ENCODE data around the gene CEACAM3.
A peak's percentile ranks its signal among the peaks of the same experiment; 100 is the strongest.
"Not testable (repeated sequence)": the region's sequence is repeated elsewhere in the genome, so short reads cannot be mapped to it uniquely, and the experiment has no call there.

The CEACAM3 gene

DNA sequence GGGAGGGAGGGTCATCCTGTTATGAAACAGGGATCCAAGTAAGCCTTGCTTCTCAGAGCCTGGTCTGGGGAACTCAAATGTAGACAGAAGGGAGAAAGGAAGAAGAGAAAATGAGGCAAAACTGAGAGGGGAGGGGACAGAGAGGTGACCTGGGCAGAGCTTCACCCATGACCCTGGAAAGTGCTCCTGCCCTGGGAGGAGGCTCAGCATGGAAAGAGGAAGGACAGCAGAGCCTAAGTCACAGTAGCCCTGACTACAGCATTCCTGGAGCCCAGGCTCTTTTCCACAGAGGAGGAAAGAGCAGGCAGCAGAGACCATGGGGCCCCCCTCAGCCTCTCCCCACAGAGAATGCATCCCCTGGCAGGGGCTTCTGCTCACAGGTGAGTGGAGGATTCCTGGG, at the start of gene CEACAM3:
Gene CEACAM3, plus strand, starts transcription at position 226 of the 400 bp plus-strand sequence. Its CDS starts 91 bp downstream, at position 317.
- Mint-ChIP-seq H3K27ac (no peak within 1 kb of the TSS), H3K4me1 (peaks cover 8% of the 10 kb centered on the region), H3K4me3 (no peak within 1 kb of the TSS), H3K9me3 (no peaks in the 10 kb centered on the region), H3K36me3 (no peaks in the 10 kb centered on the region)
- DNase-seq (ENCODE audit: low spot score in 2 of 2) (no peak), ATAC-seq (no peak)

DNA sequence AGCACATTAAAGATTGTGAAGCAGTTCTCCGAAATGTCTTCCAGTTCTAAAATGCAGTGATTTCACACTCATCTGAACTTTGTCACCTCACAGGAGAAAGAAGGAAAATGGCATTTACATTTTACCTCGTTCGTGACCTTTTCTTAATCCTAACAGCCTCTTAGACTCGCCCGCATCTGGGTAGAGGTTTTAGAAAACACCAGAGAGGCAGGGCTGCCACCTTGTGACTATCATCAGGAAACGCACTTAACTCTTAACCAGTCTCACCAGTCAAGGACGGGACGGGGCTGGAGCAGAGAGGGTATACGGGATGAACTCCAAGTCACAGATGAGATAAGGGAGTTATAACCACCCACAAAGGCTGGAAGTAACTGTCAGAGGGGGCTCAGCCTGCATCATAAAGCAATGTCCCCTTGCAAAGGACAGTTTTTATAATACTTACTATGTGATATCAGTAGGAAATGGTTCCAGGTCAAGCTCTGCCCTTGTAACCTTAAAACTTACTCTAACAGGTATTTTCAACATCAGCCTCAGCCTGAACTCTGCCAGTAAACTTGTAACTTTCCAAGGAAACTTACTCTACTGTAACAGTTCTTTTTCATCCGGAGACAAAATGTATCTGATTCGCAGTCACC, 49.7 kb upstream of the CEACAM3 start:
- ATAC-seq (peak; percentile 77), DNase-seq (ENCODE audit: low spot score in 2 of 2) (peak; percentile 9 to 64)
- no peak overlapping the region for H3K4me3 Mint-ChIP-seq
- H3K9me3 Mint-ChIP-seq: no peaks in the 10 kb centered on the region
- H3K36me3 Mint-ChIP-seq: no peaks in the 10 kb centered on the region
- no peak overlapping the region for H3K27ac Mint-ChIP-seq
- no peaks in the 10 kb centered on the region for H3K4me1 Mint-ChIP-seq

DNA sequence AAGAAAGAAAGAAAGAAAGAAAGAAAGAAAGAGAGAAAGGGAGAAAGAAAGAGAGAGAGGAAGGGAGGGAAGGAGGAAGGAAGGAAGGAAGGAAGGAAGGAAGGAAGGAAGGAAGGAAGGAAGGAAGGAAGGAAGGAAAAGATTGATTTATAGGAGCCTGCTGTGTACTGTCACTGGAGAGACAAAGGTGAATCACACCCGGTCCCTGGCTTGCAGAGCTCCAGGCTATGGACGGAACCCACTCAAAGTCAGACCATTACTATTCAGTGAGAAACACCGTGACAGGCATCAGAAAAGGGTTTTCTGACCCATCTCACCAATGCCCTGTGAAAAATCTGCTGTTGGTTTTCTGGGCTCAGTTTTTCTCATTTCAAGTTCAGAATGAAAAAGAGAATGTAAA, 48.4 kb upstream of the CEACAM3 start:
- ATAC-seq: no peak
- no peak overlapping the region for H3K4me3 Mint-ChIP-seq
- DNase-seq (ENCODE audit: low spot score in 2 of 2): no peak
- no peaks in the 10 kb centered on the region for H3K36me3 Mint-ChIP-seq
- H3K27ac Mint-ChIP-seq: no peak overlapping the region
- H3K9me3 Mint-ChIP-seq: no peaks in the 10 kb centered on the region
- H3K4me1 Mint-ChIP-seq: no peaks in the 10 kb centered on the region

DNA sequence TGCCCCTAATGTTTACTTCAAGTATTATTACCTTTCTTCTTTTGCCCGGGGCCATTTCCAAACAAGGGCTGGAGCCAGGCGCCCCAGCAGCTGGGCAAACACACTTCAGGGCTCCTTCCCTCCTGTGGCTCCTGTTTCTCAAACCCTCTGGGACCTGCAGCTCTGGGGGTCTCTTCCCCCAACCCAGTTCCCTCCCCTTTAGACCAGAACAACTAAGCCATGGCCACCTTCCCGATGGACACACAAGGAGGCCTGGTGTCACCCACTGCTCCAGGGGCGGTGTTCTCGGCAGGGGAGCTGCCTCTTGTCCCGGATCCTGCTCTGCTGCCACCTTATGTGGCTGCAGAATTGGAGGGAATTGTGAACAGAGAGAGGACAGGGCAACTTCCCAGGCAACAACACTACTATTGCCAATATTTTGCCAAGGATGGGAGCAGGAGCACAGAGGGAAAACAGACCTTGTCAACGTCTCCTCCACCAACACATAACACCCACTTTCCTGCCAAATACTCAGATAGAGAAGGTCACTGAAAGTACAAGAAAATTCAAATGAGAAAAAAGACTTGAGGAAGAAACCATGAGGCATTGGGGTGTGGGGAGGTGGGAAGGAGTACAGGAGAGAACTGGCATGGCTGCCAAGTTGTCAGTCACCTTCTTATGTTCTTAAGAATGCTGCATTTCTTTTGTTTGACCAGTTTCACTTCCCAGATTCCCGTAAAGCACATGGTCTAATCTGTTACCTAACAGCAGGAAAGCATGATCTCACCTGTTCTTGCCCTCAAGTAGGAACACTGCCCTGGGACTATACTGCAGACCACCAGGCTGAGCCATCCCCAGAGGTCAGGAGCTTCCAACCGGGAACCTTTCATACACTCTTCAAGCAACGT, 45.9 kb upstream of the CEACAM3 start:
- not testable (repeated sequence) for ATAC-seq; H3K4me1 Mint-ChIP-seq; DNase-seq (ENCODE audit: low spot score in 2 of 2); H3K36me3 Mint-ChIP-seq; H3K4me3 Mint-ChIP-seq; H3K27ac Mint-ChIP-seq; H3K9me3 Mint-ChIP-seq

DNA sequence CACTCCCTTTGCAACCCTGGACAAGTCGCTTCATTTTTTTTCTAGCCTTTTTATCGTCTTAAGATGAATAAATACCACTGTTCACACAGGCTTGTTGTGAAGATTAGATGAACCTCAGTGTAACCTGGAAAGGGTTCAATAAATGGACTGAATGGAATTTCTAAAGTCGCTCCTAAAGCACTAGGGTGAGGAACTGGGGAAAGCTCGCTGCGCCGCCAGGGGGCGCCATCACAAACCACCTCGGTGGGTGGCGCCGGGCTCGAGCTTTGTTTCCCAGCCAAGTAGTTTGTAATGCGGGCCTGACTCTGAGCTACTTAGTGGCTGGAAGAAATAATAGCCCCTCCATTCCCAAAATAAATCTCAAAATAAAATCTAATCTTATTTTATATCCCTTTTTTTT, 43.2 kb upstream of the CEACAM3 start:
- ATAC-seq: peak; percentile 58
- no peak overlapping the region for H3K27ac Mint-ChIP-seq
- H3K4me1 Mint-ChIP-seq: peaks cover 6% of the 10 kb centered on the region
- DNase-seq (ENCODE audit: low spot score in 2 of 2): peak; percentile 64 to 80
- no peaks in the 10 kb centered on the region for H3K36me3 Mint-ChIP-seq
- H3K4me3 Mint-ChIP-seq: no peak overlapping the region
- H3K9me3 Mint-ChIP-seq: no peaks in the 10 kb centered on the region

DNA sequence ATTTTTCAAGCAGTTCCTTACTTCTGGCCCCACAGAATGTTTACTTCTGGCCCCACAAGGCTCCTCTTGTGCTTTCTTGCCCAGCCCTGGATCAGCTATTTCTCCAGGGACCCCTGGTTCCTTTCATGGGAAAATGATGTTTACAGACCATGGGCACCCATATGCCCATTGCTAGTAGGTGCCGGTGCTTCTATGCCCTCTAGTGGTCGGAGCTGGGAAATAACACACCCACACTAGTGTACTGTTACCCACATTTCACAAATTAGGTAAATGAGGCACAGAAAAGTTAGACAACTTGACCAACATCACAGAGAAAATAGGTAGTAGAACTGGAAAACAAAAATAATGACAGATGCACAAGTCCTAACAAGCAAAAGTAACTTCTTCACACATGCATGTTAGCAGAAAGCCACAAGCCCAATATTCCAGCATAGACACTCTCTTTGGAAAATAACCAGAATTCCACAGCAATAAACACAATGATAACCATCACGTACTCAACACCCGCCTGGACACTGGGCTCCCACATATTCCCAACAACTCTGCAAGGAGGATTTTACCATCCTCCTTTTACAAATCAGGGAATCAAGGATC, 42.4 kb upstream of the CEACAM3 start:
- Mint-ChIP-seq H3K27ac (no peak overlapping the region), H3K4me3 (no peak overlapping the region), H3K36me3 (no peaks in the 10 kb centered on the region), H3K9me3 (no peaks in the 10 kb centered on the region), H3K4me1 (peaks cover 6% of the 10 kb centered on the region)
- ATAC-seq (peak; percentile 84), DNase-seq (ENCODE audit: low spot score in 2 of 2) (peak; percentile 58 to 81)

DNA sequence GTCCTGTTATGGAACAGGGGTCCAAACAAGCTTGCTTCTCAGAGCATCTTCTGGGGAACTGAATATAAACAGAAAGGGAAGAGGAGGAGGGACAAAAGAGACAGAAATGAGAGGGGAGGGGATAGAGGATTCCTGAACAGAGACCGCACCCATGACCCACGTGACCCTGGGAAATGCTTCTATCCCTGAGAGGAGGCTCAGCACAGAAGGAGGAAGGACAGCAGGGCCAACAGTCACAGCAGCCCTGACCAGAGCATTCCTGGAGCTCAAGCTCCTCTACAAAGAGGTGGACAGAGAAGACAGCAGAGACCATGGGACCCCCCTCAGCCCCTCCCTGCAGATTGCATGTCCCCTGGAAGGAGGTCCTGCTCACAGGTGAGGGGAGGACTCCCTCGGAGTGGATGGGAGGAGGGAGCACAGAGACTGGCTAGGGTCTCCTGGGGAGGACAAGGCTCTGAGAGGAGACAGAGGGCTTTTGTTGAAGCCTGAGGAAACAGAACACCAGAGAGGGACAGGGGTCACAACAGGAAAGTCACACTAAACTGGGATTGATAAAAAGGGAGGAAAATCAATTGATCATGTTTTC, 41.0 kb upstream of the CEACAM3 start, which contains the start of gene CEACAM6:
Gene CEACAM6, plus strand, starts transcription at position 203 of the 586 bp plus-strand sequence. Its CDS starts 109 bp downstream, at position 312.
- Mint-ChIP-seq H3K4me1 (peaks cover 6% of the 10 kb centered on the region), H3K9me3 (no peaks in the 10 kb centered on the region), H3K27ac (no peak within 1 kb of the TSS), H3K4me3 (no peak within 1 kb of the TSS), H3K36me3 (no peaks in the 10 kb centered on the region)
- DNase-seq (ENCODE audit: low spot score in 2 of 2) (no peak), ATAC-seq (no peak)

DNA sequence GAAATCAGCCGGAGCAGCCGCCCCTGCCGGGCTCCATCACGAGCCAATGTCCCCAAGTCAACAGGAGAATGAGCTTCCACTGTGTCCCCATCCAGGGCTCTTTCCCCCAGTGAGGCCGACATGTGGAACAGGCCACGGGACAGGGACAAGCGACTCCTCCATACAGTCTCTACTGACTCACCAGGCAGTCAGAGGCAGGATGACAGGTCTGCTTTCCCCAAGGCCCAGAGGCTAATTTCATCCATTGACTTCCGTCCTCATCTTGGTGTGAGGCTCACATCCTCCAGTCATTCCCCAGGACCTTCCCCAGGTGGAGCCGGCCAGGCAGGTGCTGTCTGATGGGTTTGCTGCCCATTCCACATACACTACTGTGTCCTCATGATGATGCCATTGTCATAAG, 37.5 kb upstream of the CEACAM3 start:
- Mint-ChIP-seq H3K27ac (no peak overlapping the region), H3K9me3 (no peaks in the 10 kb centered on the region), H3K4me3 (no peak overlapping the region), H3K4me1 (peaks cover 3% of the 10 kb centered on the region), H3K36me3 (no peaks in the 10 kb centered on the region)
- DNase-seq (ENCODE audit: low spot score in 2 of 2) (no peak), ATAC-seq (no peak)

DNA sequence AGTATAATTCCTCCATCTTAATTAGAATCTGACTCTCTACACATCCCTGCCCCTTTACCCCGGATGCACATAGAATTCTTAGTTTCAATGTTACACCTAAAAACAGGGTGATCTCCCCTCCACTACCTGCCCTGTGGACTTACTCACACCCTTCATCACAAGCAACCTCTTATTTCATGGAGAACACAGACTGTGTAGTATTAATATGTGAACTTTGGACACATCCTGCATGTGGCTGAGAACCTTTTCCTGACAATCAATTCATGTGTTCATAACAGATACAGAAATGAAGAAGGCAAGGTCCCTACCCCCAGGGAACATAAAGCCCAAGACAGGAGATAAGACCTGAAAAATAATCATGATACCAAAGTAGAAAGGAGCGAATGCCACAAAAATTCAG, 29.3 kb upstream of the CEACAM3 start:
- DNase-seq (ENCODE audit: low spot score in 2 of 2) (no peak), ATAC-seq (no peak)
- H3K4me1 Mint-ChIP-seq: peaks cover 4% of the 10 kb centered on the region
- no peak overlapping the region for H3K4me3 Mint-ChIP-seq
- no peak overlapping the region for H3K27ac Mint-ChIP-seq
- H3K36me3 Mint-ChIP-seq: no peaks in the 10 kb centered on the region
- H3K9me3 Mint-ChIP-seq: no peaks in the 10 kb centered on the region

DNA sequence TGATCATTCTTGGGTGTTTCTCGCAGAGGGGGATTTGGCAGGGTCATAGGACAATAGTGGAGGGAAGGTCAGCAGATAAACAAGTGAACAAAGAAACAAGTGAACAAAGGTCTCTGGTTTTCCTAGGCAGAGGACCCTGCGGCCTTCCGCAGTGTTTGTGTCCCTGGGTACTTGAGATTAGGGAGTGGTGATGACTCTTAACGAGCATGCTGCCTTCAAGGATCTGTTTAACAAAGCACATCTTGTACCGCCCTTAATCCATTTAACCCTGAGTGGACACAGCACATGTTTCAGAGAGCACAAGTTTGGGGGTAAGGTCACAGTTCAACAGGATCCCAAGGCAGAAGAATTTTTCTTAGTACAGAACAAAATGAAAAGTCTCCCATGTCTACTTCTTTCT, 28.3 kb upstream of the CEACAM3 start:
- not testable (repeated sequence) for H3K27ac Mint-ChIP-seq; DNase-seq (ENCODE audit: low spot score in 2 of 2); H3K4me3 Mint-ChIP-seq; H3K36me3 Mint-ChIP-seq; H3K9me3 Mint-ChIP-seq; H3K4me1 Mint-ChIP-seq; ATAC-seq

DNA sequence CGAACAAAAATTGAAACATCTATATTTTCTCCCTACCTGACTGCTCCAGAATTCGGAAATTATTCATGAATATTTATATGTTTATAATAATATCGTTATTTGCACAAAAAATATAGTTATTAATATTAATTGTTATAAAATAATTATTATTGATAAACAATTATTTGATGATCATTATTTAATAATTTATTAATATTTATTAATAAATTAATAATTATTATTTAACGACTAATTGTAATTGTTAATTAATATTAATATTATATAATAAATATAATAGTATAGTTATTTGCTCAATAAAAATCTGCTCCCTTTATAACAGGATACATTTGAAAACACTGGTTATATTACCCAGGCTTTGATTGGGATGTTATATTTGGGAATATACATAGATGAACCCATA, 26.8 kb upstream of the CEACAM3 start:
- no peak for DNase-seq (ENCODE audit: low spot score in 2 of 2)
- H3K36me3 Mint-ChIP-seq: no peaks in the 10 kb centered on the region

DNA sequence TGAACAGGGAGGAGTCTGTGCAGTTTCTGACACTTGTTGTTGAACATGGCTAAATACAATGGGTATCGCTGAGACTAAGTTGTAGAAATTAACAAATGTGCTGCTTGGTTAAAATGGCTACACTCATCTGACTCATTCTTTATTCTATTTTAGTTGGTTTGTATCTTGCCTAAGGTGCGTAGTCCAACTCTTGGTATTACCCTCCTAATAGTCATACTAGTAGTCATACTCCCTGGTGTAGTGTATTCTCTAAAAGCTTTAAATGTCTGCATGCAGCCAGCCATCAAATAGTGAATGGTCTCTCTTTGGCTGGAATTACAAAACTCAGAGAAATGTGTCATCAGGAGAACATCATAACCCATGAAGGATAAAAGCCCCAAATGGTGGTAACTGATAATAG, 25.0 kb upstream of the CEACAM3 start:
- no peak overlapping the region for H3K4me3 Mint-ChIP-seq
- H3K4me1 Mint-ChIP-seq: peaks cover 23% of the 10 kb centered on the region
- H3K9me3 Mint-ChIP-seq: no peaks in the 10 kb centered on the region
- H3K36me3 Mint-ChIP-seq: no peaks in the 10 kb centered on the region
- DNase-seq (ENCODE audit: low spot score in 2 of 2): no peak
- ATAC-seq: peak; percentile 83
- H3K27ac Mint-ChIP-seq: no peak overlapping the region

More for the DNA sequence above, 26.8 kb upstream of the CEACAM3 start:
- Mint-ChIP-seq H3K4me3 (no peak overlapping the region), H3K9me3 (no peaks in the 10 kb centered on the region), H3K27ac (no peak overlapping the region), H3K4me1 (peaks cover 16% of the 10 kb centered on the region)
- no peak for ATAC-seq

DNA sequence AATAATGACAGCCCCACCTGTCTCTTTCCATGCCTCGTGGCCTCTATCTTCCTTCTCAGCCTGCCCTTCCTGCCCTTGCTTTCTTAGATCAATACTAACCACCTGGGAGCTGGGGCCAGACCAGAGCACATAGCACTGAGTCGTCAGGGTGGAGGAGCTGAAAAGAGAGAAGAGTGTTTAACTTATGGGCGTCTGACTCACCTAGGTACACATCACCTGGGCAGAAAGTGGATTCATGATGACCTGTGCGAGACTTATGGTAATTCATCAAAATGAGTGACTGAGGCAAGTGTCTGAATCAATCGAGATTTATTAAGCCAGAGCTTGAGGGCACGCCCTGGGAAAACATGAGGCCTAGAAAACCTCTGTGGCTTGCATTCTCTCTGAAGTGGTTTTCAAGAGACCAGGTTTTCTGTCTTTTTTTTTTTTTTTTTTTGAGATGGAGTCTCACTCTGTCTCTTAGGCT, 21.8 kb upstream of the CEACAM3 start:
- ATAC-seq (peak; percentile 76), DNase-seq (ENCODE audit: low spot score in 2 of 2) (no peak)
- Mint-ChIP-seq H3K4me3 (no peak overlapping the region), H3K9me3 (no peaks in the 10 kb centered on the region), H3K4me1 (peaks cover 23% of the 10 kb centered on the region), H3K27ac (peak overlapping the region; percentile 26), H3K36me3 (no peaks in the 10 kb centered on the region)

DNA sequence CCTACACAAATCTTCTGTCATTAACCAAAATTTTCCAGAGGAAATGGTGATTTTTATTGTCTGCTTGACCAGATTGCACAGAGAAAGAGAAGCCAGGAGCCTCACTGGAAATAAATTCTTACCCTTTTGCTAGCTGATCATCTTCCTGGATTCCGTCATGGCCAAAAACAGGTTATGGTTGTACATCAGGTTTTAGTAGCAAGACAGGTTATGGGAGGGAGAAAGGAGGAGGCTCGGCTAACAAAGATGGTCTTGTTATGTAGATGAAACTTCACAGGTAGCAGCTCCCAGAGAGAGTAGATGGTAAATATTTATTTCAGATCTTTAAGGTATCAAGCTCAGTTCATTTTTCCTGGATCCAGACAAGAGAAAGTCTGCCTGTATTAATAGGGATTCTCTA, 19.7 kb upstream of the CEACAM3 start:
- Mint-ChIP-seq H3K4me1 (peaks cover 20% of the 10 kb centered on the region), H3K4me3 (no peak overlapping the region), H3K36me3 (no peaks in the 10 kb centered on the region), H3K9me3 (no peaks in the 10 kb centered on the region), H3K27ac (no peak overlapping the region)
- no peak for DNase-seq (ENCODE audit: low spot score in 2 of 2)
- ATAC-seq: no peak

DNA sequence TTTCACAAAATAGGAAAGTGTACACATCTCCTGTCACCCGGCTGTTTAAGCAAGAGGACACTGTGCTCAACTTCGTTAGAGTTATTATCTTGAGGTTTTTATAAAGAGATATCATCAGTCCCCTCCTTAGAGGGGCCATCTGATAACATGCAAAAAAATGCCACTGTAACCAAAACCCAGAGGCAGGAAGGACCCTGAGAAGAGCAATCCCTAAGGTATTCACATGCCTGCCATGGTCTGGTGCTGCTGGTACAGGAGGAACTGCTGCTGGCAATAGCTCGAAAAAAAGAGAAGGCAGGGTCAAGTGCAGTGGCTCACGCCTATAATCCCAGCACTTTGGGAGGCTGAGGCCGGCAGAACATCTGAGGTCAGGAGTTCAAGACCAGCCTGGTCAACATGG, 12.8 kb upstream of the CEACAM3 start:
- Mint-ChIP-seq H3K36me3 (no peaks in the 10 kb centered on the region), H3K4me1 (peaks cover 18% of the 10 kb centered on the region), H3K27ac (no peak overlapping the region), H3K4me3 (no peak overlapping the region), H3K9me3 (no peaks in the 10 kb centered on the region)
- no peak for DNase-seq (ENCODE audit: low spot score in 2 of 2)
- no peak for ATAC-seq

Data from stimulated activated effector memory CD8-positive, alpha-beta T cell treated with anti-CD3 and anti-CD28 coated beads, Interleukin-12 subunit alpha, Interleukin-12 subunit beta, amount 100 ng/mL, for 72 hours (primary cell).